Ovary (tissue), 3 donors: ENCODE data around the gene GUCY1B1.

Experiments used
- CTCF ChIP-seq, 3 donors: fragments of 450-650 bp in 2 of 3; fragments of 200-600 bp in 1 of 3; IDR thresholded peaks; one replicate each; pipeline versions ENCODE4 v1.5.1 to v1.8.0; 2016 to 2022; ENCODE audit warnings: antibody characterized with exemption in 3 of 3, mild to moderate bottlenecking in 1 of 3
- EP300 ChIP-seq: sonication (generic); formaldehyde crosslinking; IDR thresholded peaks from one replicate; pipeline ENCODE4 v1.6.1; 2017; ENCODE audit warnings: antibody characterized with exemption
- POLR2A ChIP-seq: fragments of 450-650 bp; IDR thresholded peaks from one replicate; pipeline ENCODE4 v1.6.1; 2017; ENCODE audit warnings: antibody characterized with exemption, mild to moderate bottlenecking, moderate library complexity
- donor health status: DM: no; HTN: no; CAD: no.

DNA sequence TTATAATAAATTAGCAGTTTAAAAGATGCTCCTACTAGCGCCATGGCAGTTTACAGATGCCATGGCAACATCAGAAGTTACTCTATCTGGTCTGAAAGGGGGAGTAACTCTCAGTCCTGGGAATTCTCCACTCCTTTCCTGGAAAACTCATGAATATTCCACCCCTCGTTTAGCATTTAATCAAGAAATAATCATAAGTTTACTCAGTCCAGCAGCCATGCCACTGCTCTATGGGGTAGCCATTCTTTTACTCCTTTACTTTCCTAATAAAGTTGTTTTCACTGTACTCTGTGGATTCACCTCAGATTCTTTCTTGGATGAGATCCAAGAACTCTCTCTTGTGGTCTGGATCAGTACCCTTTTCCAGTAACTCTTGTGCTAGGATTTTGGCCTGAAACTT, 52.3 kb downstream of the GUCY1B1 start:
- TF ChIP-seq CTCF (IDR thresholded peaks at IDR 0.05) (no peak), POLR2A (no peak), EP300 (no peak)
